Measurements from ENCODE around the gene FOLR2. TPM values are rescaled to one million over a fixed set of nuclear protein-coding genes. Genes with fewer than 3 reads are reported as not detected.

Gene FOLR2
- total RNA-seq, 2 donors from 2014 or later = not detected

GRCh38 chr11:72228844-72229231 lies 12.2 kb downstream of the FOLR2 start:
- Mint-ChIP-seq H3K4me1 (ENCODE audit: low read depth) (peaks cover 14% of the 10 kb centered on the region), H3K36me3 (ENCODE audit: insufficient read depth in 2 of 2) (peaks cover 8 to 11% of the 10 kb centered on the region in 2 donors), H3K9me3 (no peaks in the 10 kb centered on the region), H3K27me3 (ENCODE audit: low read depth) (no peaks in the 10 kb centered on the region), H3K4me3 (no peak overlapping the region), H3K27ac (no peak overlapping the region)
- DNase-seq (no peak), ATAC-seq (replicated peaks in 1 of 2) (no peak)

GRCh38 chr11:72229336-72229924 lies 12.8 kb downstream of the FOLR2 start:
- DNase-seq = no peak
- no peaks in the 10 kb centered on the region for H3K27me3 Mint-ChIP-seq (ENCODE audit: low read depth)

GRCh38 chr11:72229925-72230763 lies 13.6 kb downstream of the FOLR2 start:
- no peak overlapping the region for H3K4me3 Mint-ChIP-seq
- H3K4me1 Mint-ChIP-seq (ENCODE audit: low read depth) = peaks cover 13% of the 10 kb centered on the region
- no peak for DNase-seq
- H3K27ac Mint-ChIP-seq = no peak overlapping the region
- no peaks in the 10 kb centered on the region for H3K9me3 Mint-ChIP-seq
- peaks cover 6 to 7% of the 10 kb centered on the region in 2 donors for H3K36me3 Mint-ChIP-seq (ENCODE audit: insufficient read depth in 2 of 2)
- ATAC-seq (replicated peaks in 1 of 2) = no peak
- H3K27me3 Mint-ChIP-seq (ENCODE audit: low read depth) = no peaks in the 10 kb centered on the region

More at GRCh38 chr11:72229336-72229924, 12.8 kb downstream of the FOLR2 start:
- peaks cover 14% of the 10 kb centered on the region for H3K4me1 Mint-ChIP-seq (ENCODE audit: low read depth)
- H3K36me3 Mint-ChIP-seq (ENCODE audit: insufficient read depth in 2 of 2) = peaks cover 5 to 7% of the 10 kb centered on the region in 2 donors
- no peak for ATAC-seq (replicated peaks in 1 of 2)
- no peak overlapping the region for H3K27ac Mint-ChIP-seq
- no peaks in the 10 kb centered on the region for H3K9me3 Mint-ChIP-seq
- no peak overlapping the region for H3K4me3 Mint-ChIP-seq

DNA sequence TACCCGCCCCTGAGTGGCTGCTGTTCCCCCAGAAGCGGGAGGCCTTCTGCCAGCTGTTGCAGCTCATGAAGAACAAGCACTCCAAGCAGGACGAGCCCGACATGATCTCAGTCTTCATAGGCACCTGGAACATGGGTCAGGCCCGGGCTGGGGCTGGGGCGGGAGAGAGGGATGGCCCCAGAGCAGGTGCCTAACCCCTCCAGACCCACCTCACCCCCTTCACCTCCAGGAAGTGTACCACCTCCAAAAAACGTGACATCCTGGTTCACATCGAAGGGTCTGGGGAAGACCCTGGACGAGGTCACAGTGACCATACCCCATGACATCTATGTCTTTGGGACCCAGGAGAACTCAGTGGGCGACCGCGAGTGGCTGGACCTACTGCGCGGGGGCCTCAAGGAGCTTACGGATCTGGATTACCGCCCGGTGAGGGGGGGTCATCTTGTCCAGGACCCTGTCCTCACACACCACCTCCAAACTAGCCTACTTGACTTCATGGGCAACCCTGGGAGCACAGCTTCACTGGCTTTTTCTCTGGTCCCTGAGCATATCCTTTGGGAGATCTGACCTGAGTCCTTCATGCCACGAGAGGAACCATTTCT lies 14.3 kb downstream of the FOLR2 start:
- H3K27ac Mint-ChIP-seq = no peak overlapping the region
- no peaks in the 10 kb centered on the region for H3K9me3 Mint-ChIP-seq
- H3K27me3 Mint-ChIP-seq (ENCODE audit: low read depth) = no peaks in the 10 kb centered on the region
- H3K4me1 Mint-ChIP-seq (ENCODE audit: low read depth) = peaks cover 6% of the 10 kb centered on the region
- ATAC-seq (replicated peaks in 1 of 2) (no peak), DNase-seq (no peak)
- H3K36me3 Mint-ChIP-seq (ENCODE audit: insufficient read depth in 2 of 2) = peaks cover 5 to 6% of the 10 kb centered on the region in 2 donors
- H3K4me3 Mint-ChIP-seq = no peak overlapping the region

DNA sequence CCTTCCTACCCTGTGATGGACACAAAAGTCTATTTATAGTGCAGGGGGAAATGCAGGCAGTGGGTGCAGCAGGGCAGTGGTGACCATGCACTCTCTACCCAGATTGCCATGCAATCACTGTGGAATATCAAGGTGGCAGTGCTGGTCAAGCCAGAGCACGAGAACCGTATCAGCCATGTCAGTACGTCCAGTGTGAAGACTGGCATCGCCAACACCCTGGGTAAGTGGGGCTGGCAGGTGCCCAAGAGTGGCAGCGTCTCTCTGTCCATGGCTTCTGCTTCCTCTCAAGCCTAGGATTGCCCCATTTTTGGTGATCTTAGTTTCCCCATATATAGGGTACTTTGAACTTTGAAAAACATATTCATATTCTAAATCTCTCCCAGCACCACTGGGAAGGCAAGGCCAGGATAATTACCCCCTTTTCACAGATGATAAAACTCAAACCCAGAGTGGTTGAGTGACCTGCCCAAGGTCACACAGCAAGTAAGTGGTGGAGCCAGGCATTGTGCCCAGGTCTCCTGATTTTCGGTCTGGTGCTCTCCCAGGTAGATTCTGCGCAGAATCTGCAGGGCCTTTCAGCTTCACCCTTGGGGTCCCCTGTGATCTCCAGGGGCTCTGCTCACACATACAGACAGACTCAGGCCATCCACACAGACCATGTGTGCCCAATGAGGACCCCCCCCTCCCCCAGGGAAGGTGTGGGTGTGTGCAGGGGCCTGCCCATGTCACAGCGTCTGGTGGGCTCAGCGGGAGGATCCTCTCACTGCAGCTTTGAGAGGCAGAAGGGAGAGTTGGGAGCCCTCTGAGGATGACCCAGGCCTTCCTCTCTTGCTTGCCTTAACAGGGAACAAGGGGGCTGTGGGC lies 15.0 kb downstream of the FOLR2 start:
- H3K4me1 Mint-ChIP-seq (ENCODE audit: low read depth) = no peaks in the 10 kb centered on the region
- ATAC-seq (replicated peaks in 1 of 2) (no peak), DNase-seq (no peak)
- H3K27me3 Mint-ChIP-seq (ENCODE audit: low read depth) = no peaks in the 10 kb centered on the region
- no peak overlapping the region for H3K27ac Mint-ChIP-seq
- no peaks in the 10 kb centered on the region for H3K9me3 Mint-ChIP-seq
- no peak overlapping the region for H3K4me3 Mint-ChIP-seq
- peaks cover 5 to 6% of the 10 kb centered on the region in 2 donors for H3K36me3 Mint-ChIP-seq (ENCODE audit: insufficient read depth in 2 of 2)

GRCh38 chr11:72232260-72233055 lies 15.9 kb downstream of the FOLR2 start:
- Mint-ChIP-seq H3K36me3 (ENCODE audit: insufficient read depth in 2 of 2) (peaks cover 5 to 6% of the 10 kb centered on the region in 2 donors), H3K4me3 (no peak overlapping the region), H3K9me3 (no peaks in the 10 kb centered on the region), H3K27me3 (ENCODE audit: low read depth) (no peaks in the 10 kb centered on the region), H3K27ac (no peak overlapping the region), H3K4me1 (ENCODE audit: low read depth) (no peaks in the 10 kb centered on the region)
- no peak for DNase-seq
- no peak for ATAC-seq (replicated peaks in 1 of 2)

DNA sequence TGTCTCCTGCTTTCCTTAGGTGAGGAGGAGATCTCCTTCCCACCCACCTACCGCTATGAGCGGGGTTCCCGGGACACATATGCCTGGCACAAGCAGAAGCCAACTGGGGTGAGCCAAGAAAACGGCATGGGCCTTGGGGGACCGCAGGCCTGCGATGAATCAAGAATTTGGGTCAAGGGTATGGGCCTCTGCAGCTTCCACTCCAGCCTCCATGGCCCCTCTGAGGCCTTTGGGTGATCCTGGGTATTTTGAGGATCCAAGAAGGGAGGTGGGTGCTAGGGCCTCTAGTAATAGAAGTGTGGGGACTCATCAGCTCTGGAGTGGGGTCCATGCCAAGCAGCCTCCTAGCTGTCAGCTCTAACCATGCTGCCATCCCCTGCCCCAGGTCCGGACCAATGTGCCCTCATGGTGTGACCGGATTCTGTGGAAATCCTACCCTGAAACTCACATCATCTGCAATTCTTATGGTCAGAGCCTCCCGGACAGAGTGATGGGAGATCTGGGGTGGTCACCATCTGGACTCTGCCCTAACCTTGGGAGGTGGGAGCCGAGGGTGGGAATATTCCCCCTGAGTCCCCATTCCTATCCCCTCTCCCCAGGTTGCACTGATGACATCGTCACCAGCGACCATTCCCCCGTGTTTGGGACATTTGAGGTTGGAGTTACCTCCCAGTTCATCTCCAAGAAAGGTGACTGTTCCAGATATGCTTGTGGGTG lies 16.6 kb downstream of the FOLR2 start:
- ATAC-seq (replicated peaks in 1 of 2) (no peak), DNase-seq (no peak)
- no peaks in the 10 kb centered on the region for H3K9me3 Mint-ChIP-seq
- H3K27me3 Mint-ChIP-seq (ENCODE audit: low read depth) = no peaks in the 10 kb centered on the region
- H3K4me3 Mint-ChIP-seq = no peak overlapping the region
- peaks cover 5 to 6% of the 10 kb centered on the region in 2 donors for H3K36me3 Mint-ChIP-seq (ENCODE audit: insufficient read depth in 2 of 2)
- no peaks in the 10 kb centered on the region for H3K4me1 Mint-ChIP-seq (ENCODE audit: low read depth)
- no peak overlapping the region for H3K27ac Mint-ChIP-seq

- Mint-ChIP-seq H3K27me3 (ENCODE audit: low read depth) (peaks cover 3% of the 10 kb centered on the region), H3K4me1 (ENCODE audit: low read depth) (no peaks in the 10 kb centered on the region), H3K27ac (no peak overlapping the region), H3K36me3 (ENCODE audit: insufficient read depth in 2 of 2) (peaks cover 6 to 7% of the 10 kb centered on the region in 2 donors), H3K4me3 (no peak overlapping the region), H3K9me3 (no peaks in the 10 kb centered on the region)
- ATAC-seq (replicated peaks in 1 of 2) (no peak), DNase-seq (no peak)
Observed at GRCh38 chr11:72233773-72234513, 17.3 kb downstream of the FOLR2 start.

GRCh38 chr11:72234514-72234830 lies 17.9 kb downstream of the FOLR2 start:
- Mint-ChIP-seq H3K27ac (peak overlapping the region; percentile 27), H3K9me3 (no peaks in the 10 kb centered on the region), H3K4me1 (ENCODE audit: low read depth) (peaks cover 4% of the 10 kb centered on the region), H3K4me3 (no peak overlapping the region), H3K36me3 (ENCODE audit: insufficient read depth in 2 of 2) (peaks cover 4% of the 10 kb centered on the region in 2 donors), H3K27me3 (ENCODE audit: low read depth) (peaks cover 8% of the 10 kb centered on the region)
- ATAC-seq (replicated peaks in 1 of 2) (no peak), DNase-seq (no peak)

DNA sequence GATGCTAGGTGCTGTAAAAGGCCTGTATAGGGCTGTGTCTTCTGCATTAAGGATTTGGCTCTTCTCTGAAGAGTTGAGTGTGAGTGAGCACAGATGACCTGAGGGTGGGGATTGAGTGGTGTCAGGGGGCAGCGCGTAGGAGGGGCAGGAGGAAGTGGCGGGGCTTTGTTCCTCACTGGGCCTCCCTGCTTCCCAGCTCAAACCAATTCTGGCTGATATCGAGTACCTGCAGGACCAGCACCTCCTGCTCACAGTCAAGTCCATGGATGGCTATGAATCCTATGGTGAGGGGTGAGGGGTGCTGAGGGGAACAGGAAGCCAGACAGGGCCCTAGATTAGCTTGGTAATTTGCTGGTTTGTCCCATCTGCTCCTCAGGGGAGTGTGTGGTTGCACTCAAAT lies 18.3 kb downstream of the FOLR2 start:
- peaks cover 5% of the 10 kb centered on the region for H3K4me1 Mint-ChIP-seq (ENCODE audit: low read depth)
- no peaks in the 10 kb centered on the region for H3K9me3 Mint-ChIP-seq
- H3K27ac Mint-ChIP-seq = peak overlapping the region; percentile 27
- peaks cover 9% of the 10 kb centered on the region for H3K27me3 Mint-ChIP-seq (ENCODE audit: low read depth)
- peaks cover 4% of the 10 kb centered on the region in 2 donors for H3K36me3 Mint-ChIP-seq (ENCODE audit: insufficient read depth in 2 of 2)
- DNase-seq = no peak
- ATAC-seq (replicated peaks in 1 of 2) = no peak
- no peak overlapping the region for H3K4me3 Mint-ChIP-seq

DNA sequence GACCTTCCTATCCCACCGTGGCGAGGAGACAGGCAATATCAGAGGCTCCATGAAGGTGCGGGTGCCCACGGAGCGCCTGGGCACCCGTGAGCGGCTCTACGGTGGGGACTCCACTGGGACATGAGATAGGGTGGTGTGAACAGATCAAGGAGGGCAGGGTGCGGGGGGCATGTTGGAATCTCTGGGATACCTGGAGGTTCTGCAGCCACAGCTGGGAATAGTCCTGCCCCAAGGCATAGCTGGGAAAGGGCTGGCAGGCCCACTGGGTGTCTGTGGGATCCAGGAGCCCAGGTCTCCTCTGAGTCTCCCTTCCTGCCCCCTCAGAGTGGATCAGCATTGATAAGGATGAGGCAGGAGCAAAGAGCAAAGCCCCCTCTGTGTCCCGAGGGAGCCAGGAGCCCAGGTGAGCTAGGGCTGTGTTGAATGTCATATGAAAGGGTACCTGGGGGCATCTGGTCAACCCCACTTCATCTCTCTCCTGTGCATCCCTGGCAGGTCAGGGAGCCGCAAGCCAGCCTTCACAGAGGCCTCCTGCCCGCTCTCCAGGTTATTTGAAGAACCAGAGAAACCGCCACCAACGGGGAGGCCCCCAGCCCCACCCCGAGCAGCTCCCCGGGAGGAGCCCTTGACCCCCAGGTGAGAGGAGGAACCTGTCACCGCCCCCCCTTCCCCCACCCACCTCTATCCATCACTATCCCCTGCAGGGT lies 18.9 kb downstream of the FOLR2 start:
- DNase-seq (no peak), ATAC-seq (replicated peaks in 1 of 2) (no peak)
- Mint-ChIP-seq H3K27ac (no peak overlapping the region), H3K27me3 (ENCODE audit: low read depth) (peaks cover 14% of the 10 kb centered on the region), H3K4me1 (ENCODE audit: low read depth) (peaks cover 9% of the 10 kb centered on the region), H3K4me3 (no peak overlapping the region), H3K36me3 (ENCODE audit: insufficient read depth in 2 of 2) (peaks cover 2 to 4% of the 10 kb centered on the region in 2 donors), H3K9me3 (no peaks in the 10 kb centered on the region)
